ENCODE measurements around the gene PML. TPM values are rescaled to one million over a fixed set of nuclear protein-coding genes. Genes with fewer than 3 reads are reported as not detected.
"Not testable (repeated sequence)": the region's sequence is repeated elsewhere in the genome, so short reads cannot be mapped to it uniquely, and the experiment has no call there.

PML gene
- total RNA-seq, 1 experiment from 2014 or later: 23.2 TPM

DNA sequence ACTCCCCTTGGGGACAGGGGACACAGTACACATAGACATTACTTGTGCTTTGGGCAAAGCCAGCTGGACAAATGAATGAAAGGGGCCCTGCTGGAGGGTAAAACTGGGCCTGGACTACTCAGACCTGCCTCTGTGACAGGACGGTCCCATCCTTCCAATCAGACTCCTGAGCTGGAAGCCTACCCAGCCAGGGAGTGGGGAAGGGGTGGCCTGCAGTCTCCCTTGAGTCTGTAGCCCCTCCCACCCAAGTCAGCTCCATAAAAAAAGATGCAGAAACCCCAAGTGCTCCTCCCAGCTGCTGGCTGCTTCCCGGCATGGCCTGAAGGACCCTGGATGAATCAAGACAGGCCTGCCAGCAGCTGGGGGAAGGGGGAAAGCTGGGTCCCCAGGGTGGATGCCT, 100.1 kb downstream of the PML start:
- H3K4me3 ChIP-seq (ENCODE audit: insufficient read depth, low read depth, low read length); H3K36me3 ChIP-seq (replicated peaks; ENCODE audit: control insufficient read depth, insufficient read depth, low read length); H3K27me3 ChIP-seq (ENCODE audit: control insufficient read depth, insufficient read depth, low read length); DNase-seq: not testable (repeated sequence)

DNA sequence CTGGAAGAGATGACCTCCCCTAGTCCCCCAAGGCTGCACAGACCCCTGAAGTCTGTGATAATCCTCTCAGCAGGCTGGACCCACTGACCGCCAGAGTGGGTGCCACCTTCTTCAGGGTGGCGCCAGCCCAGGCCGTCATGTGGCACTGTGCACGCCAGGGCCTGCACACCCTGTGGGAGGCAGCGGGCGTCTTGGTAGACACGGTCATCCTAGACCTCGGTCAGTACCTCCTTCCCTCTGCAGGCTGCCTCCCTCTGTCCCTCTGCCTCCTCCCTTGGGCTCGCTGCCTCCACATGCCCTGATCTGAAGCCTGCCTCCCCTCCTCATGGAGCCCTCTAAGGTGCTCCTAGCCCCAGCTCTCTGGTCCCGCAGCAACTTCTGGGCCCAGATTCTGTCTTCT, 101.1 kb downstream of the PML start:
- DNase-seq; H3K4me3 ChIP-seq (ENCODE audit: insufficient read depth, low read depth, low read length); H3K27me3 ChIP-seq (ENCODE audit: control insufficient read depth, insufficient read depth, low read length); H3K36me3 ChIP-seq (replicated peaks; ENCODE audit: control insufficient read depth, insufficient read depth, low read length): not testable (repeated sequence)

DNA sequence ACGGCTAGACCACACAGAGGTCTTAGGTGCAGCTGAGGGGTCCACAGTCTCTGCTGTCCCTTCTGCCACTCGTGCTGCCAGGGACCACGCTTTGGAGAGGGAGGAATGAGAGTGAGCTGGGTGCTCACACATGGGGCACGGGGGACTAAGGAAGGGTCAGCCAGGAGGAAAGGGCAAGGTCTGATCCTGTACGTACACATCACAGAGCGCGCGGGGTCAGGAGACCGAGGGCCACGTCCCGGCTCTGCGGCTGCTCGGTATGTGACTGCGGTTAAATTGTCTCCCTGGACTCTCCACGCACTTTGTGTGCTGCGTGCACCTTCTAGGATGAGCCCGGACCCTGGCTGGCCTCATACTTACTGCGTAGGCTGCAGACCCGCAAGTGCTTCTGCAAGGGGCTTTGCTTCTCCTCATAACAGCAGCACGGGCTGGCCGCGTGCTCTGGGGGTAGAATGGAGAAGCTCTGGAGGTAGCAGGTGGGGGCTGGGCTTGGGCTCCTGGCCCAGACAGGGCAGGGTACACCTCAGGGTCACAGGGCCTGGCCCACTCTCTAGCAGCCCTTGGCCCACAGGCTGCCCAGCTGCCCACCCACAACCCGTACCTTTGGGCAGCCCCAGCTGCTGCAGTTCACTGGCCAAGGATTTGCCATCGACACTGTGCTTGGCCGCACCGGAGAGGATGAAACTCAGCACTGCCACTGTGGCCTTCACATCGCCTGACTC, 102.4 kb downstream of the PML start:
- not testable (repeated sequence) for H3K4me3 ChIP-seq (ENCODE audit: insufficient read depth, low read depth, low read length); H3K36me3 ChIP-seq (replicated peaks; ENCODE audit: control insufficient read depth, insufficient read depth, low read length); H3K27me3 ChIP-seq (ENCODE audit: control insufficient read depth, insufficient read depth, low read length); DNase-seq

Other genes starting within 250 kb of the PML start
- 4.5 and 5.1 TPM in 2 replicates for gene INSYN1, start 241.4 kb upstream of the PML start, total RNA-seq (2014; rRNA removed; shearing (Covaris generic))
- not detected in 2 replicates for gene TBC1D21, start 121.2 kb upstream of the PML start, total RNA-seq (2014; rRNA removed; shearing (Covaris generic))
- 11.8 and 18.4 TPM in 2 replicates for gene LOXL1, start 68.3 kb upstream of the PML start, total RNA-seq (2014; rRNA removed; shearing (Covaris generic))
- 10.5 and 13.6 TPM in 2 replicates for gene STOML1, start 2.4 kb upstream of the PML start, total RNA-seq (2014; rRNA removed; shearing (Covaris generic))
- gene GOLGA6A, start 87.8 kb downstream of the PML start, total RNA-seq (2014; rRNA removed; shearing (Covaris generic)): 2.2 and 4.7 TPM in 2 replicates
- 5.7 and 6.3 TPM in 2 replicates for gene ISLR2, start 135.9 kb downstream of the PML start, total RNA-seq (2014; rRNA removed; shearing (Covaris generic))
- gene ISLR, start 179.0 kb downstream of the PML start, total RNA-seq (2014; rRNA removed; shearing (Covaris generic)): 15.1 and 20.5 TPM in 2 replicates
- 10.3 and 10.8 TPM in 2 replicates for gene STRA6, start 208.1 kb downstream of the PML start, total RNA-seq (2014; rRNA removed; shearing (Covaris generic))
- gene CCDC33, start 241.6 kb downstream of the PML start, total RNA-seq (2014; rRNA removed; shearing (Covaris generic)): 4.8 and 5.0 TPM in 2 replicates